Suprapubic skin (tissue), 4 donors: Measurements from ENCODE around the gene SPATS2.

Source experiments
- EP300 ChIP-seq: sonication (generic); formaldehyde crosslinking; IDR thresholded peaks from one replicate; pipeline ENCODE4 v1.6.1; 2017; ENCODE audit warnings: antibody characterized with exemption
- POLR2A ChIP-seq, 2 donors: fragments of 450-650 bp; IDR thresholded peaks; one replicate each; pipeline ENCODE4 v1.6.1; 2017; ENCODE audit warnings: antibody characterized with exemption in 2 of 2, mild to moderate bottlenecking in 2 of 2, moderate library complexity in 2 of 2
- POLR2AphosphoS5 ChIP-seq, 3 donors: sonication (generic); formaldehyde crosslinking; IDR thresholded peaks; one replicate each; pipeline ENCODE4 v1.6.1; 2017; ENCODE audit warnings: antibody characterized with exemption in 3 of 3
- TF ChIP-seq, protein P1 (sequence below), 2 donors: fragments of 200-600 bp in 1 of 2; fragments of 450-650 bp in 1 of 2; sonication (generic) in 1 of 2; IDR thresholded peaks; one replicate each; pipeline ENCODE4 v1.5.1; 2016 to 2019; ENCODE audit warnings: antibody characterized with exemption in 2 of 2, mild to moderate bottlenecking in 1 of 2, moderate library complexity in 1 of 2

DNA sequence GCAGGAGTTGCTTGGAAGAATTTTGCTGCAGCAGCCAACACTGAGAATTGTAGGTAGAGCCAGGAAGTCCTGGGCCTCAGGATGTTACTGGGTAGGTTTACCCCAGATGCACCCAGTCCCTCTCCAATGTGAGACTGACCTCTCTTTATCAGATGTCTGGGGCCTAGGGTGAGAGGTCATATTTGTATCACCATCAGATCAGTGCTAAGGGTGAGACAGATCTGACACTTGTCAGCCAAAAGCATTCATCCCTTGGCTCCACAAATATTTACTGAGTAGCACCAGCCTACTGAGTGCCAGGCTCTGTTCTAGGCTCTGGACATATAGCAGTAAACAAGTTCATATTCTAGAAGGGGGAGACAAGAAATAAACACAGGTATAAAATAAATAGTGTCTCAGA, 39.9 kb upstream of the SPATS2 start:
- TF ChIP-seq, protein P1, sequence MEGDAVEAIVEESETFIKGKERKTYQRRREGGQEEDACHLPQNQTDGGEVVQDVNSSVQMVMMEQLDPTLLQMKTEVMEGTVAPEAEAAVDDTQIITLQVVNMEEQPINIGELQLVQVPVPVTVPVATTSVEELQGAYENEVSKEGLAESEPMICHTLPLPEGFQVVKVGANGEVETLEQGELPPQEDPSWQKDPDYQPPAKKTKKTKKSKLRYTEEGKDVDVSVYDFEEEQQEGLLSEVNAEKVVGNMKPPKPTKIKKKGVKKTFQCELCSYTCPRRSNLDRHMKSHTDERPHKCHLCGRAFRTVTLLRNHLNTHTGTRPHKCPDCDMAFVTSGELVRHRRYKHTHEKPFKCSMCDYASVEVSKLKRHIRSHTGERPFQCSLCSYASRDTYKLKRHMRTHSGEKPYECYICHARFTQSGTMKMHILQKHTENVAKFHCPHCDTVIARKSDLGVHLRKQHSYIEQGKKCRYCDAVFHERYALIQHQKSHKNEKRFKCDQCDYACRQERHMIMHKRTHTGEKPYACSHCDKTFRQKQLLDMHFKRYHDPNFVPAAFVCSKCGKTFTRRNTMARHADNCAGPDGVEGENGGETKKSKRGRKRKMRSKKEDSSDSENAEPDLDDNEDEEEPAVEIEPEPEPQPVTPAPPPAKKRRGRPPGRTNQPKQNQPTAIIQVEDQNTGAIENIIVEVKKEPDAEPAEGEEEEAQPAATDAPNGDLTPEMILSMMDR (IDR thresholded peaks at IDR 0.05), result no peak
- no peak for TF ChIP-seq POLR2A (IDR thresholded peaks at IDR 0.05)
- TF ChIP-seq POLR2AphosphoS5 (IDR thresholded peaks at IDR 0.05), result no peak
- no peak for TF ChIP-seq EP300
